K562 (cell line): ENCODE data around the gene USH2A. TPM values are rescaled to one million over a fixed set of nuclear protein-coding genes. Genes with fewer than 3 reads are reported as not detected.

Experiments used
- ATAC-seq: fragments of 200-7000 bp; cut with Tn5 transposase; 3 replicates; pipeline ENCODE4 v1.9.1; 2020; ENCODE audit warnings: moderate library complexity
- BruUV-seq: library from RNA; stranded (reverse); fragments of 400-500 nt; replicated peaks from 2 replicates; lab custom pipeline; 2021; lab: Mats Ljungman, UMichigan
- CTCF ChIA-PET: fragments of 300-600 bp; formaldehyde crosslinking; extraction: SDS; loops from one replicate; lab custom pipeline; 2021; ENCODE audit warnings: low intra/inter-chr PET ratio; lab: Yijun Ruan, JAX
- POLR2A ChIA-PET: fragments of 300-600, 350-650 bp; sonication (Branson Sonifier 250); formaldehyde crosslinking; extraction: SDS; loops from one replicate; lab custom pipeline; 2021; ENCODE audit warnings: antibody characterized with exemption, inconsistent platforms; lab: Yijun Ruan, JAX
- DNase-seq, 4 experiments: peaks; one replicate each; pipeline versions ENCODE4 v3.0.0 to v3.0.0-alpha.2; 2011 to 2018; ENCODE audit warnings: low spot score in 3 of 4, mixed read lengths in 3 of 4; ENCODE audit errors: extremely low read depth in 1 of 4
- FAIRE-seq: peaks from 2 replicates; lab custom pipeline; 2011; peaks lifted over from hg19 to GRCh38; lab: Jason Lieb, UNC
- H2AFZ ChIP-seq: 2 replicates; pipeline ENCODE4 v1.6.0; 2011; ENCODE audit warnings: low read depth, low read length, control low read depth, inconsistent platforms
- H3K27ac ChIP-seq: fragments of 200-600 bp; 3 replicates; pipeline ENCODE4 v1.8.0; 2011; ENCODE audit warnings: low read depth, mild to moderate bottlenecking, control low read depth, inconsistent platforms, low read length, moderate library complexity, mixed read lengths; ENCODE audit errors: extremely low read depth
- H3K27me3 ChIP-seq, 2 experiments: fragments of 300-600 bp in 1 of 2; 2 replicates in 1 of 2; 3 replicates in 1 of 2; pipeline versions ENCODE4 v1.6.0 to v1.8.0; 2011; ENCODE audit warnings: inconsistent platforms in 2 of 2, low read length in 2 of 2, mild to moderate bottlenecking in 1 of 2, mixed read lengths in 1 of 2, moderate library complexity in 1 of 2; ENCODE audit not compliant: control insufficient read depth in 2 of 2, insufficient read depth in 2 of 2
- H3K36me3 ChIP-seq: fragments of 300-600 bp; 3 replicates; pipeline ENCODE4 v1.8.0; 2011; ENCODE audit warnings: mild to moderate bottlenecking, low read length, inconsistent platforms; ENCODE audit not compliant: control insufficient read depth, insufficient read depth
- H3K4me1 ChIP-seq, 2 experiments: fragments of 200-600 bp in 1 of 2; replicated peaks in 1 of 2; 2 replicates in 1 of 2; 3 replicates in 1 of 2; pipeline versions ENCODE4 v1.5.1 to v1.8.0; 2011; ENCODE audit warnings: inconsistent platforms in 2 of 2, low read length in 2 of 2, mild to moderate bottlenecking in 1 of 2, mixed read lengths in 1 of 2, moderate library complexity in 1 of 2; ENCODE audit not compliant: control insufficient read depth in 2 of 2, insufficient read depth in 2 of 2
- H3K4me2 ChIP-seq: 2 replicates; pipeline ENCODE4 v1.6.1; 2011; ENCODE audit warnings: low read length, control low read depth, inconsistent platforms, mixed read lengths; ENCODE audit not compliant: insufficient read depth
- H3K4me3 ChIP-seq: fragments of 200-600 bp; sonication (generic), shearing (Covaris generic); 2 replicates; pipeline ENCODE4 v1.5.1; 2016; ENCODE audit warnings: control low read depth, inconsistent platforms
- H3K79me2 ChIP-seq: fragments of 200-600 bp; 3 replicates; pipeline ENCODE4 v1.8.0; 2011; ENCODE audit warnings: low read length, inconsistent platforms; ENCODE audit not compliant: control insufficient read depth, insufficient read depth
- H3K9ac ChIP-seq, 2 experiments: 2 replicates each; pipeline versions ENCODE4 v1.6.0 to v1.6.1; 2011; ENCODE audit warnings: low read depth in 2 of 2, low read length in 2 of 2, control low read depth in 1 of 2, inconsistent platforms in 1 of 2, mild to moderate bottlenecking in 1 of 2, mixed read lengths in 1 of 2; ENCODE audit not compliant: insufficient read depth in 1 of 2
- H3K9me1 ChIP-seq: one replicate; pipeline ENCODE4 v1.6.0; 2011; ENCODE audit warnings: inconsistent platforms, mild to moderate bottlenecking, low read length, moderate library complexity; ENCODE audit not compliant: control insufficient read depth, insufficient read depth
- H3K9me3 ChIP-seq: replicated peaks from 2 replicates; pipeline ENCODE4 v1.5.1; 2011; ENCODE audit warnings: low read depth, low read length, inconsistent platforms; ENCODE audit not compliant: control insufficient read depth, insufficient read depth
- H4K20me1 ChIP-seq: replicated peaks from 2 replicates; pipeline ENCODE4 v1.6.1; 2011; ENCODE audit warnings: low read length, inconsistent platforms, mixed read lengths; ENCODE audit not compliant: control insufficient read depth, insufficient read depth
- KDM4B ChIP-seq, 2 experiments: fragments of 450-650 bp in 1 of 2; sonication (generic) in 1 of 2; IDR thresholded peaks; 2 replicates each; pipeline ENCODE4 v1.6.1; 2016 to 2017; ENCODE audit warnings: borderline replicate concordance in 2 of 2, antibody characterized with exemption in 1 of 2, low read depth in 1 of 2, mild to moderate bottlenecking in 1 of 2
- KDM5B ChIP-seq: fragments of 200-600 bp; sonication (generic); IDR thresholded peaks from 2 replicates; pipeline ENCODE4 v1.6.1; 2012; ENCODE audit warnings: low read depth, mild to moderate bottlenecking, moderate library complexity, low read length, control low read depth, inconsistent platforms; ENCODE audit not compliant: insufficient replicate concordance
- RFX7 ChIP-seq: fragments of 250-450 bp; sonication (Bioruptor Pico); IDR thresholded peaks from 2 replicates; pipeline ENCODE4 v1.5.1; 2021; ENCODE audit warnings: mild to moderate bottlenecking
- SMAD4 ChIP-seq: fragments of 250-450 bp; sonication (Bioruptor Pico); conservative IDR thresholded peaks from 2 replicates; pipeline ENCODE4 v1.8.0; 2021; ENCODE audit warnings: inconsistent platforms, mild to moderate bottlenecking, moderate library complexity
- ZBTB8A ChIP-seq: fragments of 450-650 bp; IDR thresholded peaks from 2 replicates; pipeline ENCODE4 v1.6.1; 2018; ENCODE audit warnings: mild to moderate bottlenecking, moderate library complexity; ENCODE audit not compliant: partially characterized antibody
- ZNF57 ChIP-seq: fragments of 450-650 bp; formaldehyde crosslinking; IDR thresholded peaks from 2 replicates; pipeline ENCODE4 v1.4.0; 2020; ENCODE audit warnings: mild to moderate bottlenecking, moderate library complexity
- WGBS: fragments of 100-300 bp; shearing (Covaris generic); methylation state at CpG from one replicate; pipeline ENCODE4 v1.1.6; 2016; ENCODE audit warnings: low coverage, mixed read lengths; ENCODE audit not compliant: insufficient coverage; ENCODE audit errors: missing lambda C conversion rate; 5-methylcytosine and 5-hydroxymethylcytosine counted together
- in situ Hi-C: fragments of 300-500 bp; cut with MboI; formaldehyde crosslinking; loops from 4 replicates; pipeline ENCODE4 v1.15.0; 2018; ENCODE audit warnings: inconsistent platforms, mixed read lengths
- intact Hi-C: fragments of 100-400 bp; cut with micrococcal nuclease; formaldehyde crosslinking; loops from 2 replicates; pipeline ENCODE4 v1.14.2; 2022
- polyA plus RNA-seq, 8 experiments: library from polyadenylated mRNA; depleted of rRNA in 4 of 8; stranded (reverse) in 5 of 8; unstranded in 3 of 8; fragments of >200 nt; fragmentation: Nextera tagmentation in 2 of 8; fragmentation: Illumina TruSeq in 1 of 8; extraction: Ambion mirVana in 2 of 8; extraction: Trizol in 1 of 8; gene quantifications; 2 replicates each; pipeline versions ENCODE4 v1.2.1 to v1.2.3, GENCODE V29; 2011 to 2014; ENCODE audit warnings: inconsistent platforms in 1 of 8, missing spikeins in 1 of 8
- total RNA-seq, 7 experiments: library from RNA; depleted of rRNA in 6 of 7; stranded (reverse); fragments of >200 nt in 6 of 7; fragmentation: Illumina TruSeq in 2 of 7; extraction: Trizol in 2 of 7; gene quantifications; 2 replicates each; pipeline versions ENCODE4 v1.2.1 to v1.2.3, GENCODE V29; 2011 to 2021; ENCODE audit warnings: low replicate concordance in 1 of 7
- TF ChIP-seq, protein P1 (sequence below): fragments of 250-450 bp; sonication (Bioruptor Pico); IDR thresholded peaks from 2 replicates; pipeline ENCODE4 v1.9.0; 2021; ENCODE audit warnings: mild to moderate bottlenecking

Gene USH2A
- total and polyA plus RNA-seq, 9 of the 15 experiments (the other 6 are each of a cell fraction or from before 2014, with no cell fraction given) = under 0.01 TPM; not detected in 7

DNA sequence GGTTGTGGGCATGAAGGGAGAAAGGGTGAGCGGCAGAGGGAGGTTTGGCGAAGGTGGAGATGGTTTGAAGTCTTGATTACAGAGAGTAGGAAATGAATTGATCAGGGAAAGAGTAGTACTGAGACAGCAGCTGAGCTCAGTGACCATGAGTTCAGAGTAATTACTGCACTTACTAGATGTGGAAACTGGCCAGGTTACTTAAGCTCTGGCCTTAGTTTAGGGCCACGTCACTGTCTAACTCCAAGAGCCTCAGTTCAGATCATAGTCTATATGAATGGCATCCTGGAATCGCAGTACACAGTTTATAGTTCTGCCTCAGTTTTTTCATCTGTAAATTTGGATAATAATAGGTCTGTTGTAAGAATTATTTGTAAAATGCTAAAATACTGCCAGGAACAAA lies 778.1 kb downstream of the USH2A start:
- no peaks in the 10 kb centered on the region for H3K9me1 ChIP-seq
- no peak for DNase-seq
- no peak overlapping the region for H3K4me3 ChIP-seq
- WGBS = 8% methylated on average over 4 of the region's 4 CpGs
- POLR2A ChIA-PET = interaction anchor here (0.5 kb wide), 2 partner anchors 19 to 622 kb away, joined by 3 to 4 read pairs; no protein-coding TSS in a partner anchor
- no peak overlapping the region for H3K4me2 ChIP-seq
- 0 out of 3 replicates have a peak, but pooled peaks have one; percentile 14 for ATAC-seq
- no peak overlapping the region for H3K27ac ChIP-seq
- H3K27me3 ChIP-seq = peaks cover 0 to 4% of the 10 kb centered on the region in 2 experiments; a peak in 1 of 5 replicates
- no peaks in the 10 kb centered on the region for H3K4me1 ChIP-seq
- no peak for FAIRE-seq
- H3K9ac ChIP-seq = no peak overlapping the region
- in situ Hi-C loops (no loop called here), intact Hi-C loops (no loop called here)
- H2AFZ ChIP-seq = no peak overlapping the region
- H3K79me2 ChIP-seq = no peaks in the 10 kb centered on the region
- BruUV-seq = no TSS peak
- no peaks in the 10 kb centered on the region for H3K9me3 ChIP-seq
- H3K36me3 ChIP-seq = no peaks in the 10 kb centered on the region
- CTCF ChIA-PET = no interaction called here
- H4K20me1 ChIP-seq = no peaks in the 10 kb centered on the region
- TF ChIP-seq SMAD4 (CRISPR knock-in tag) (no peak), KDM4B (IDR thresholded peaks at IDR 0.05; ENCODE audit: borderline replicate concordance in 2 of 2, low read depth in 1 of 2) (no peak), RFX7 (CRISPR knock-in tag) (no peak), ZNF57 (CRISPR knock-in tag) (no peak), KDM5B (no peak), ZBTB8A (no peak)
- TF ChIP-seq, protein P1, sequence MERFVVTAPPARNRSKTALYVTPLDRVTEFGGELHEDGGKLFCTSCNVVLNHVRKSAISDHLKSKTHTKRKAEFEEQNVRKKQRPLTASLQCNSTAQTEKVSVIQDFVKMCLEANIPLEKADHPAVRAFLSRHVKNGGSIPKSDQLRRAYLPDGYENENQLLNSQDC (CRISPR knock-in tag) = no peak
